Activated CD4-positive, CD25-positive, alpha-beta regulatory T cell (primary cell): Measurements from ENCODE around the gene OR4Q3.
"Not testable (repeated sequence)": the region's sequence is repeated elsewhere in the genome, so short reads cannot be mapped to it uniquely, and the experiment has no call there.

ENCODE experiments used
- DNase-seq, 4 experiments: peaks; one replicate each; lab custom pipeline; 2025; lab: John Stamatoyannopoulos, UW

OR4Q3 gene

GRCh38 chr14:19743256-19743655, at the start of gene OR4Q3:
Gene OR4Q3 (plus strand): TSS chr14:19743571.
- no peak for DNase-seq

GRCh38 chr14:19729359-19729758, 14.0 kb upstream of the OR4Q3 start:
- DNase-seq: no peak

- no peak for DNase-seq
Observed at GRCh38 chr14:19729763-19730162, 13.6 kb upstream of the OR4Q3 start.

DNA sequence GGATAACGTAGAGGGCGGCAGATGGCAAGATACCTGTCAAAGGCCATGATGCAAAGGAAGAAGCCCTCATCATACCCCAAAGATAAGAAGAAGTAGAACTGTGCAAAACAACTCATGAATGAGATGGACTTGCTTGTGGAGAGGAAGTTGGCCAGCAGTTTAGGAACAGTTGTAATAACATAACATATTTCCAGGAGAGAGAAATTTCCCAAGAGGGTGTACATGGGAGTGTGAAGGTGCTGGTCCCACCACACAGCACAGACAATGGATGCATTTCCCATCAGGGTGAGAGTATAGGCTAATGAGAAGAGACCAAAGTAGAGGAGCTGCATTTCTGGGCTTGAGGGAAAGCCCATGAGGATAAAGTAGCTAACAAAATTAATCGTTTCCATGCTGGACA, 9.5 kb upstream of the OR4Q3 start:
- DNase-seq: not testable (repeated sequence)

DNA sequence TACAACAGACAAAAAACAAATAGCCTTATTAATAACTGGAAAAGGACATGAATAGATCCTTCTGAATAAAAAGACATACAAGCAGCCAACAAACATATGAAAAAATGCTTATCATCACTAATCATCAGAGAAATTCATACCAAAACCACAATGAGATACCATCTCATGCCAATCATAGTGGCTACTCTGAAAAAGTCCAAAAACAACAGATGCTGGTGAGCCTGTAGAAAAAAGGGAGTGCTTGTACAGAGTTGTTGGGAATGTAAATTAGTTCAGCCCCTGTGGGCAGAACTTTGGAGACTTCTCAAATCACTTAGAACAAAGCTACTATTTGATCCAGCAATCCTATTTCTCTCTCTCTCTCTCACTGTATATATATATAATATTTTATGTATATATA, 8.9 kb downstream of the OR4Q3 start:
- DNase-seq: not testable (repeated sequence)

DNA sequence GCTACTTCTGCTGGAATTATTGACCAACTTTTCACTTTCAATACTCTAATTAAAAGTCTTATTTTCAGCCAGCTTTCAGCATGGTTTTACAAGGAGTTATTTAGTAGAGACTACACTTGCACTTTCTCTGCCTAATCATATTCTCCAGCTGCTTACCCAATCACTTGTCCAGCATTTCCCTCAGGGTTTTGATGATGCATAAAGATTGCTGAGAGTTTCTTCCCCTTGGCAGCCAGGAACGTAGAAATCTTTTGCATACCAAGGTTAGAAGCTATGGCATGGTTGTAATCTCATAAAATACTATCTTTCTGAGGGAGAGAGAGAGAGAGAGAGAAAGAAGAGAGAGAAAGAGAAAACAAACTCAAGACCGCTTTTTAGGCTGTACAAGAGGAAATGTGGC, 10.8 kb downstream of the OR4Q3 start:
- no peak for DNase-seq

- not testable (repeated sequence) for DNase-seq
Observed at GRCh38 chr14:19771491-19771890, 28.1 kb downstream of the OR4Q3 start.

DNA sequence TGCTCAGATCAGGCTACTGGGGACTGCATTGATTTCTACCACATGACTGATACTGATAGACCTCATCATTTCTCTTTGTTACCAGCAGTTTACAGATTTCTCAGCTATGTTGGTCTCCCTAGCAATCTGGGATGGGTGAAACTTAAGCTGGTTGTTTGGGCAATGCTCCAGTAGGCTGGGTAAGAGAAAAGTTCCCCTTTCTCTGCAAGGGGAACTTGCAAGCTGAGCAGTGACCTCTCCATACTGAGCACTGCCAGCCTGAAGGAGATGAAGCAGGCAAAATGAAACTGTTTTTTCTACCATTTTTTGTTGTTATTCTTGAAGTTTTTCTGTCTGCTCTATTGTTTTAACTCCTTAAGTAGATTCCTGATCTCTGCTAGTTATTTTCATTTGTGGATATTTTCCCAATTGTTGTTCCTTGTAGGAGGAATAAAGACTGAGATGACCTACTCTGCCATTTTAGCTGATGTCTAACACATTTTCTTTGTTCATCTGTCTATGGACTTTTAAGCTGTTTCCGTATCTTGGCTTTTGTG, 28.6 kb downstream of the OR4Q3 start:
- DNase-seq: no peak

DNA sequence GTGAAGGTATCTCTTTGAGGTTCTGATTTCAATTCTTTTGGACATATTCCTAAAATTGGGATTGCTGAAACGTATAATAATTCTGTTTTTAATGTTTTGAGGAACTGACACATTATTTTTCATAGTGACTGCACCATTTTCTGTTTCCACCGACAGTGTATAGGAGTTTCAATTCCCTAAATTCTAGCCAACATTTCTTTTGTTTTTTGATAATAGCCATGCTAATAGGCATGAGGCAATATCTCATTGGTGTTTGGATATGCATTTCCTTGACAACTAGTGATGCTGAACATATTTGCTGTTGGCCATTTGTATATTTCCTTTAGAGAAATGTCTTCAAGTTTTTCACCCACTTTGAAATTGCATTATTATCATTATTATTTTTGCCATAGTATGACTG, 29.1 kb downstream of the OR4Q3 start:
- not testable (repeated sequence) for DNase-seq

DNA sequence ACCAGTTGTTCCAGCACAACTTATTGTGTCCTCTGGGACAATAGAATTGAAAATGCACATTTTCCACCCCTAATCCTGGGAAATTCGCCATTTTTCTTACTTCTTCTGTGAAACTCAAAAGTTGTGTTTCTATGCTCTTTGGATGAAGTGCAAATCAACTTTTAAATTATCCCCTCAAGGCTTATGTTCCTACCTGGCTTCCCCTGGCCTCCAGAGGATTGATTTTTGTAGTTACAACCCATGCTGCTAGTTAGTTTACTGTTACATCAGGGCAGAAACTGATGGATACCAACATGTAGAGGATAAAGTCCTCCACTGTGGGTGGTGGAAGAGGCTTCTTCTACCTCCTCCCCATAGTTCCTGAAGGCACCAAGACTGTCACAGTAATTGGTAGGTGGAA, 29.8 kb downstream of the OR4Q3 start, which contains the start of gene OR4M1:
Gene OR4M1, plus strand, starts transcription at position 301 of the 400 bp plus-strand sequence. CDS start 6,819 bp downstream, outside the sequence.
- not testable (repeated sequence) for DNase-seq

DNA sequence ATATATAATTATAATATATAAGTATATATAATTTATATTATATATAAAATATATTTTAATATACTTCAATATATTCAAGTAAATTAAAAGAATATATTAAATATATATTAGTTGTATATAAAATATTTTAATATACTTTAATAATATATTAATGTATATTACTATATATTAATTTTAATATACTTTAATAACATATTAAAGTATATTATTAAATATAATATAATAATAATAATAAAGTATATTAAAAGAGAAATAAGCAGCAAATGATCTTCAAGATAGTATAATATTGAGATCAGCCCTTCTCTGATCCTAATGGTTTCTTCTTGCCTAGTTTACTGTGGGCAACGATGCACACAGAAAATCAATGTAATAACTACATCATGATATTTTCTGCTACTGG, 32.2 kb downstream of the OR4Q3 start:
- no peak for DNase-seq

- DNase-seq: not testable (repeated sequence)
Observed at GRCh38 chr14:19785848-19786247, 42.5 kb downstream of the OR4Q3 start.

- DNase-seq: not testable (repeated sequence)
Observed at GRCh38 chr14:19787318-19787717, 43.9 kb downstream of the OR4Q3 start.

- DNase-seq: not testable (repeated sequence)
Observed at GRCh38 chr14:19788150-19788549, 44.8 kb downstream of the OR4Q3 start.

DNA sequence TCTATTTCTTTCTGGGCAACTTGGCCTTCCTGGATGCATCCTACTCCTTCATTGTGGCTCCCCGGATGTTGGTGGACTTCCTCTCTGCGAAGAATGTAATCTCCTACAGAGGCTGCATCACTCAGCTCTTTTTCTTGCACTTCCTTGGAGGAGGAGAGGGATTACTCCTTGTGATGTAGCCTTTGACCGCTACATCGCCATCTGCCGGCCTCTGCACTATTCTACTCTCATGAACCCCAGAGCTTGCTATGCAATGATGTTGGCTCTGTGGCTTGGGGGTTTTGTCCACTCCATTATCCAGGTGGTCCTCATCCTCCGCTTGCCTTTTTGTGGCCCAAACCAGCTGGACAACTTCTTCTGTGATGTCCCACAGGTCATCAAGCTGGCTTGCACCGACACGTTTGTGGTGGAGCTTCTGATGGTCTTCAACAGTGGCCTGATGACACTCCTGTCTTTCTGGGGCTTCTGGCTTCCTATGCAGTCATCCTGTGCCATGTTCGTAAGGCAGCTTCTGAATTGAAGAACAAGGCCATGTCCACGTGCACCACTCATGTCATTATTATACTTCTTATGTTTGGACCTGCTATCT, 53.2 kb downstream of the OR4Q3 start:
- not testable (repeated sequence) for DNase-seq
